Stomach (tissue), 19 donors: Measurements from ENCODE around the gene PAPSS1. TPM values are rescaled to one million over a fixed set of nuclear protein-coding genes. Genes with fewer than 3 reads are reported as not detected.

Experiments
- DNase-seq, 2 donors: peaks; one replicate each; pipeline versions ENCODE4 v3.0.0 to v3.0.0-alpha.2; 2013 to 2019
- H3K27ac ChIP-seq, 5 donors: fragments of 200-600 bp in 4 of 5; sonication (generic) in 4 of 5; one replicate each; pipeline ENCODE4 v1.5.1; 2013 to 2019; ENCODE audit warnings: mild to moderate bottlenecking in 1 of 5, moderate library complexity in 1 of 5
- H3K27me3 ChIP-seq, 3 donors: fragments of 200-600 bp; sonication (generic); one replicate each; pipeline ENCODE4 v1.5.1; 2017 to 2019; ENCODE audit warnings: mixed run types in 1 of 3
- H3K36me3 ChIP-seq, 4 donors: fragments of 200-600 bp; sonication (generic); 1 replicate in 3 of 4; 2 replicates in 1 of 4; pipeline ENCODE4 v1.5.1; 2016 to 2019
- H3K4me1 ChIP-seq, 4 donors: fragments of 200-600 bp; sonication (generic); one replicate each; pipeline ENCODE4 v1.5.1; 2016 to 2019
- H3K4me3 ChIP-seq, 4 donors: fragments of 200-600 bp; sonication (generic) in 3 of 4; one replicate each; pipeline ENCODE4 v1.5.1; 2016 to 2019; ENCODE audit warnings: mild to moderate bottlenecking in 1 of 4
- H3K9me3 ChIP-seq, 4 donors: fragments of 200-600 bp; sonication (generic); one replicate each; pipeline ENCODE4 v1.5.1; 2016 to 2019
- EP300 ChIP-seq: sonication (generic); formaldehyde crosslinking; IDR thresholded peaks from one replicate; pipeline ENCODE4 v1.6.1; 2017; ENCODE audit warnings: antibody characterized with exemption
- POLR2A ChIP-seq, 4 donors: fragments of 450-650 bp; IDR thresholded peaks; one replicate each; pipeline ENCODE4 v1.6.1; 2016; ENCODE audit warnings: antibody characterized with exemption in 4 of 4, control low read depth in 2 of 4, mild to moderate bottlenecking in 1 of 4, moderate library complexity in 1 of 4
- POLR2AphosphoS5 ChIP-seq, 3 donors: sonication (generic); formaldehyde crosslinking; IDR thresholded peaks; one replicate each; pipeline ENCODE4 v1.6.1; 2016; ENCODE audit warnings: antibody characterized with exemption in 3 of 3
- WGBS, 5 donors: extraction: QIAGEN DNeasy Blood & Tissue Kit in 3 of 5; methylation state at CpG; one replicate each; pipeline versions ENCODE4 v1.1.5 to v1.1.7; 2013 to 2018; 5-methylcytosine and 5-hydroxymethylcytosine counted together
- intact Hi-C: fragments of 100-400 bp; cut with DNase I; formaldehyde crosslinking; loops from one replicate; pipeline ENCODE4 v1.15.1; 2023; ENCODE audit warnings: low total_unique reads
- long read RNA-seq, 10 donors: transcript quantifications; one replicate each; lab custom pipeline, GENCODE V29; 2026
- polyA plus RNA-seq, 3 donors: library from polyadenylated mRNA; stranded (reverse); fragments of 200-250 nt; gene quantifications; one replicate each; pipeline ENCODE4 v1.2.3, GENCODE V29; 2013
- total RNA-seq, 5 donors: library from RNA; depleted of rRNA; stranded (reverse); fragments of >200 nt; gene quantifications; one replicate each; pipeline versions ENCODE4 v1.1.0 to v1.2.3, GENCODE V29; 2014 to 2016
- TF ChIP-seq, protein P1 (sequence below), 7 experiments: fragments of 450-650 bp in 4 of 7; fragments of 200-600 bp in 3 of 7; sonication (generic) in 3 of 7; IDR thresholded peaks; one replicate each; pipeline ENCODE4 v1.5.1; 2016 to 2019; ENCODE audit warnings: antibody characterized with exemption in 7 of 7, control low read depth in 2 of 7, mild to moderate bottlenecking in 1 of 7
- donor health status: healthy with polysubstance abuse.
- donor health status: Bipolar disorder and iron deficiency.
- donor health status: healthy.

PAPSS1 gene
- total RNA-seq (100 to 1,000 TPM in 2 of 5 donors, 10 to 100 TPM in 3; 12.7 to 102 (median 30.8) TPM), polyA plus RNA-seq (10 to 100 TPM; 32.1 to 71.2 (median 61.6) TPM)
- long read RNA-seq, donor 1, transcript PAPSS1-201 (12 exons, 2,731 nt), result major isoform, 5 of 11 reads
- long read RNA-seq, donor 1, partial matches to known transcripts, result 6 of 11 reads
- long read RNA-seq, donor 1, other reads (novel, unspliced or antisense), result 0 of 11 reads
- long read RNA-seq, donor 2, transcript PAPSS1-201 (12 exons, 2,731 nt), result major isoform, 14 of 14 reads
- long read RNA-seq, donor 2, partial matches to known transcripts, result 0 of 14 reads
- long read RNA-seq, donor 2, other reads (novel, unspliced or antisense), result 0 of 14 reads
- long read RNA-seq, donor 3, transcript PAPSS1-201 (12 exons, 2,731 nt), result major isoform, 13 of 21 reads
- long read RNA-seq, donor 3, partial matches to known transcripts, result 8 of 21 reads
- long read RNA-seq, donor 3, other reads (novel, unspliced or antisense), result 0 of 21 reads
- long read RNA-seq, donor 4, partial matches to known transcripts, result 0 of 4 reads
- long read RNA-seq, donor 4, other reads (novel, unspliced or antisense), result 0 of 4 reads
- long read RNA-seq, donor 5, transcript PAPSS1-201 (12 exons, 2,731 nt), result major isoform, 21 of 21 reads
- long read RNA-seq, donor 5, partial matches to known transcripts, result 0 of 21 reads
- long read RNA-seq, donor 5, other reads (novel, unspliced or antisense), result 0 of 21 reads
- long read RNA-seq, donor 6, transcript PAPSS1-201 (12 exons, 2,731 nt), result major isoform, 38 of 51 reads
- long read RNA-seq, donor 6, partial matches to known transcripts, result 12 of 51 reads
- long read RNA-seq, donor 6, other reads (novel, unspliced or antisense), result 0 of 51 reads
- long read RNA-seq, donor 7, transcript PAPSS1-201 (12 exons, 2,731 nt), result major isoform, 20 of 25 reads
- long read RNA-seq, donor 7, partial matches to known transcripts, result 5 of 25 reads
- long read RNA-seq, donor 7, other reads (novel, unspliced or antisense), result 0 of 25 reads
- long read RNA-seq, donor 8, transcript PAPSS1-201 (12 exons, 2,731 nt), result major isoform, 28 of 28 reads
- long read RNA-seq, donor 8, partial matches to known transcripts, result 0 of 28 reads
- long read RNA-seq, donor 8, other reads (novel, unspliced or antisense), result 0 of 28 reads
- long read RNA-seq, donor 9, transcript PAPSS1-201 (12 exons, 2,731 nt), result major isoform, 10 of 10 reads
- long read RNA-seq, donor 9, partial matches to known transcripts, result 0 of 10 reads
- long read RNA-seq, donor 9, other reads (novel, unspliced or antisense), result 0 of 10 reads
- long read RNA-seq, donor 10, transcript PAPSS1-201 (12 exons, 2,731 nt), result major isoform, 5 of 5 reads
- long read RNA-seq, donor 10, partial matches to known transcripts, result 0 of 5 reads
- long read RNA-seq, donor 10, other reads (novel, unspliced or antisense), result 0 of 5 reads

DNA sequence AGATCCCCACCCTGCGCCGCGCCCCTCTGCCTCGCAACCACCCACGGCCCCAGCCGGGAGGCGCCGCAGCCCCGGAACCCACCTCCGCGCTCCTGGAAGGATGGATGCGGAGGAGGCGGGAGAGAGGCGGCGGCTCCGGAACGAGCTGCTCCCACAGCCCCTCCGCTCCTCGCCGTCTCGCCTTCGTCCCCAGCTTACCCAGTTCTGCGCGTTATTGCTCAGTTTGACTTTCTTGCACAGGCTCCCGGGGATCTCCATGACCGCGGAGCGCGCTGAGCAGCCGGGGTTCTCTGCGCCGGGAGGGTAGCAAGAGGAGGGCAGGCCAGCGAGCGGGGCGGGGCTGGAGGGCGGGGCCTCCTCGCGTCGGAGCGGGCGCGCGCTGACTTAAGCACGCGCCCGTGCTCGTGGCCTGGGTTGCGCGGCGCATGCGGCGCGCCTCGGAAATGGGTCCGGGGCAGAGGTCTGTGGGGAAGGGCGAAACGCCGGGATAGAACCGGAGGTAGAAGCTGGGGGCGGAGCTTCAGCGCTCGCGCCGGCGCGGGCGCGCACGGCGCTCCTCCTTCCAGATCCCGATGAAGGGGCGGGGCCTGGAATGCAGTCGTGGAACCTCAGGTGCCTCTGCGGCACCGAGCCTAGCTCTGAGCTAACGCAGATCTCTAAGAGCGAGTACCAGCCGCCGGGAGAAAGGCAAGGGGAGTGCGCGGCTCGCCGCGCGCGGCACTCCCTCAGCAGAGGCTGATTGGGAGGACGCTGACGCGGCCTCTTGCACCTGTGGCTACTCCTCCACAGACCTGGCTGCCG lies at the start of gene PAPSS1:
Gene PAPSS1 (minus strand): TSS at position 313 of the 801 bp plus-strand sequence. CDS start 55 bp downstream, at position 258.
- WGBS, 5 donors, result 0 to 1% (median 0%) methylated on average over 19 to 90 of the region's 90 CpGs
- peak within 1 kb of the TSS; percentile 95 to 99 (median 96) for H3K4me3 ChIP-seq
- H3K9me3 ChIP-seq, result no peaks in the 10 kb centered on the region
- no peaks in the 10 kb centered on the region for H3K27me3 ChIP-seq
- TF ChIP-seq POLR2AphosphoS5 (IDR thresholded peaks at IDR 0.05) (peak; percentile 46 to 83 (median 70)), EP300 (no peak), POLR2A (IDR thresholded peaks at IDR 0.05) (peak in 2 of 4 donors; percentile 63 to 82)
- TF ChIP-seq, protein P1, sequence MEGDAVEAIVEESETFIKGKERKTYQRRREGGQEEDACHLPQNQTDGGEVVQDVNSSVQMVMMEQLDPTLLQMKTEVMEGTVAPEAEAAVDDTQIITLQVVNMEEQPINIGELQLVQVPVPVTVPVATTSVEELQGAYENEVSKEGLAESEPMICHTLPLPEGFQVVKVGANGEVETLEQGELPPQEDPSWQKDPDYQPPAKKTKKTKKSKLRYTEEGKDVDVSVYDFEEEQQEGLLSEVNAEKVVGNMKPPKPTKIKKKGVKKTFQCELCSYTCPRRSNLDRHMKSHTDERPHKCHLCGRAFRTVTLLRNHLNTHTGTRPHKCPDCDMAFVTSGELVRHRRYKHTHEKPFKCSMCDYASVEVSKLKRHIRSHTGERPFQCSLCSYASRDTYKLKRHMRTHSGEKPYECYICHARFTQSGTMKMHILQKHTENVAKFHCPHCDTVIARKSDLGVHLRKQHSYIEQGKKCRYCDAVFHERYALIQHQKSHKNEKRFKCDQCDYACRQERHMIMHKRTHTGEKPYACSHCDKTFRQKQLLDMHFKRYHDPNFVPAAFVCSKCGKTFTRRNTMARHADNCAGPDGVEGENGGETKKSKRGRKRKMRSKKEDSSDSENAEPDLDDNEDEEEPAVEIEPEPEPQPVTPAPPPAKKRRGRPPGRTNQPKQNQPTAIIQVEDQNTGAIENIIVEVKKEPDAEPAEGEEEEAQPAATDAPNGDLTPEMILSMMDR (IDR thresholded peaks at IDR 0.05), result no peak
- peak within 1 kb of the TSS; percentile 84 to 96 (median 95) for H3K27ac ChIP-seq
- H3K36me3 ChIP-seq, result peaks cover 0 to 3% (median 1%) of the 10 kb centered on the region in 4 donors
- peak; percentile 99 for DNase-seq
- intact Hi-C loops, result loop anchor here (10.0 kb wide), 1 partner anchor 55 kb away; no protein-coding TSS in a partner anchor
- H3K4me1 ChIP-seq, result peaks cover 0 to 46% (median 31%) of the 10 kb centered on the region in 4 donors

DNA sequence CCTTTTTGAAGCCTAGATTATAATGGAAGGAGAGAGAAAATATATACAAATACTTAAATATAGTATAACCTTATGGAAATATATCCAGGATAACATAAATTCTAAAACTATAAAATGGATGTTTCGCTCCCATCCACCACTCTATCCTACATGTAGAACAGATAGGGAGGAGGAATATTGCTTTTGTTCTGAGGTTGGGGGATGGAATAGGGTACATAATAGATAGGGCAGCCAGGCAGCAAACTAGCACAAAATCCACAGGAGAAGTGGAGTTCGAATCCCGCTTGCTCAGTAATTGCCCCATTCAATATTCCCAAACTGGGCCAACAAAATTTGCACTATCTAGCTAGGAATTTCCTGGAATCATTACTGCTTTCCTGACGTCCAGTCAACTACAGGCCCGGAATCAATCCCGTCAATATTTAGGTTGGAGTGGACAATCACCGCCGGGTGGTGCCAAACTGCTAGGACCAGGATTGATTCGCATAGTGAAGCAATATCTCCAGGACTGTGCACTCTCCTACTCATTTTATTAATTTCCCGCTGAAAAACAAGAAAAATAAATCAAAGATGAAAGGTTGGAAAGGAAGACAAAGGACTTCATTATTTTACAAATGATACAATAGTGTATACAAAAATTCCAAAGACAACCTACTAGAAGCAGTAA lies 40.4 kb upstream of the PAPSS1 start:
- H3K27ac ChIP-seq, result no peak overlapping the region

DNA sequence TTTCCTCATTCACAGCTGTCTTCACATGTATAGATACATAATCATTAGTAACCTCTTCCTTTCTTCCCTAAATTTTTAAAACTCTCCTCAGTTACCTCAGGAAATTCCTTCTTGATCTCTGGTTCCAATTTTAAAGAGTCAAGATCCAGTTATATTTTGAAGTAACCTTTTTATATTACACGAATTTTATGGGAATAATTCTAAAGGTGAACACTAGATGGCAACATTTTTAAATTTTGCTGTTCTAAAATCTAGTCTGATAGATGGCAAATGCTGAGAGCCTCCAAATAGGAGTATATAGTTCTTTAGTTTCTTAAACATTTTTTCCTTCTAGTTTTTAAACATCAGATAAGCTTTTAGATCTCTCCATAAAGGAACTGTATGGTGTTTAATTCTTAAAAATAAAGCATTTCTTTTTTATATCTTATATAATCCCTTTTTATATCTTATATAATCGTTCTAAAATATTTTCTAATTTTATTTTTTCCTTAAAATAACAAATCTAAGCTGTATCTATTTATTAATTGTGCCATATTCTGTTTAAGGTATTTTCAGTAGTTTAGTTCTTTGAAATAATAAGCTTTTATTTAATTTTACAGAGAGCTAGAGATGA lies 37.9 kb upstream of the PAPSS1 start:
- TF ChIP-seq POLR2A (IDR thresholded peaks at IDR 0.05), result no peak
- no peak for TF ChIP-seq POLR2AphosphoS5 (IDR thresholded peaks at IDR 0.05)
- TF ChIP-seq EP300, result no peak
- TF ChIP-seq, protein P1 (IDR thresholded peaks at IDR 0.05), result peak in 4 of 7 experiments; percentile 25 to 62 (median 54)
- H3K27me3 ChIP-seq, result no peaks in the 10 kb centered on the region
- no peak overlapping the region for H3K27ac ChIP-seq
- H3K4me1 ChIP-seq, result peaks cover 0 to 4% (median 0%) of the 10 kb centered on the region in 4 donors
- H3K4me3 ChIP-seq, result no peak overlapping the region
- intact Hi-C loops, result no loop called here
- DNase-seq, result peak in 1 of 2 donors; percentile 55
- no peaks in the 10 kb centered on the region for H3K36me3 ChIP-seq
- no peaks in the 10 kb centered on the region for H3K9me3 ChIP-seq
- WGBS, 5 donors, result 43 to 46% (median 44%) methylated on average over 2 of the region's 2 CpGs

More for the DNA sequence above, 40.4 kb upstream of the PAPSS1 start:
- 49 to 70% (median 53%) methylated on average over 10 of the region's 10 CpGs for WGBS, 5 donors
- H3K36me3 ChIP-seq, result no peaks in the 10 kb centered on the region
- intact Hi-C loops, result loop anchor here (5.0 kb wide), 1 partner anchor 147 kb away; no protein-coding TSS in a partner anchor
- peak; percentile 26 to 68 for DNase-seq
- H3K4me3 ChIP-seq, result no peak overlapping the region
- peaks cover 0 to 4% (median 0%) of the 10 kb centered on the region in 4 donors for H3K4me1 ChIP-seq
- H3K27me3 ChIP-seq, result no peaks in the 10 kb centered on the region
- TF ChIP-seq, protein P1 (IDR thresholded peaks at IDR 0.05), result peak in 4 of 7 experiments; percentile 15 to 55 (median 38)
- no peak for TF ChIP-seq POLR2AphosphoS5 (IDR thresholded peaks at IDR 0.05)
- no peaks in the 10 kb centered on the region for H3K9me3 ChIP-seq
